ENCODE measurements around the gene ADAMTS16.

DNA sequence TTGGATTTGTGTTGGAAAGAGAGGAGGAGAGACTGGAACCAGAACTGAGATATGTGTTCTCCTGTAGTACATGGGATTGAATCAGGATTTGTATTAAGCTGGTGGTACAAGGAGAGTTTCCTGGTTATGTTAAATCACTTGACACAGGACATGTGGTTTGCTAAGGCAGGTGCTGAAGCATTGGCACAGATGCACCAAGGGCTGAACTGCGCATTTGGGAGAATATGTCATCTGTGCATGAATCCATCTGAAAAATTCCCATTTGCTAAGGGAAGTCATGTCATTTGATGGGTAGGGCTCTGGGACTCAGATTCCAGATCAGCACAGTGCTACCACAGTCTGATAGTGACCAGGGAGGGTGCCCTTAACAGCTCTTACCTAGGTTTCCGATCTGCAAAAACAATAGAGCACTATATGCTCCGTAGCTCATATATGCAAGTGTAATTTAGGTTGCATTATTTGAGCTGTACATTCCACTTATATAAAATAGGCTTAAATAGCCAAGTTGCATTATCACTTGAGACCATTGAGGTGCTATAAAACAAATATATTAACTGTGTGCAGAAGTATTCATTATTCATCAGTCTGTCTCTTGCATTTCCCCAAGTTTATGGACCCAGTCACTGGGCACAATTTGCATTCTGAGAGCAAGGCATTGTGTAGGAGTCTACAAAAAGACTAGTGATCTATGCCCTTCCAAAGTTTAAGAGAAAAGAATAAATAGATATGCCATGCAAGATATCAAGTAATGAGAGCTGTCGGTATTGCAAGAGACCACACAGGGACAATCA, 55.2 kb downstream of the ADAMTS16 start:
- TF ChIP-seq, protein P1, sequence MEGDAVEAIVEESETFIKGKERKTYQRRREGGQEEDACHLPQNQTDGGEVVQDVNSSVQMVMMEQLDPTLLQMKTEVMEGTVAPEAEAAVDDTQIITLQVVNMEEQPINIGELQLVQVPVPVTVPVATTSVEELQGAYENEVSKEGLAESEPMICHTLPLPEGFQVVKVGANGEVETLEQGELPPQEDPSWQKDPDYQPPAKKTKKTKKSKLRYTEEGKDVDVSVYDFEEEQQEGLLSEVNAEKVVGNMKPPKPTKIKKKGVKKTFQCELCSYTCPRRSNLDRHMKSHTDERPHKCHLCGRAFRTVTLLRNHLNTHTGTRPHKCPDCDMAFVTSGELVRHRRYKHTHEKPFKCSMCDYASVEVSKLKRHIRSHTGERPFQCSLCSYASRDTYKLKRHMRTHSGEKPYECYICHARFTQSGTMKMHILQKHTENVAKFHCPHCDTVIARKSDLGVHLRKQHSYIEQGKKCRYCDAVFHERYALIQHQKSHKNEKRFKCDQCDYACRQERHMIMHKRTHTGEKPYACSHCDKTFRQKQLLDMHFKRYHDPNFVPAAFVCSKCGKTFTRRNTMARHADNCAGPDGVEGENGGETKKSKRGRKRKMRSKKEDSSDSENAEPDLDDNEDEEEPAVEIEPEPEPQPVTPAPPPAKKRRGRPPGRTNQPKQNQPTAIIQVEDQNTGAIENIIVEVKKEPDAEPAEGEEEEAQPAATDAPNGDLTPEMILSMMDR (conservative IDR thresholded peaks at IDR 0.05 in 1 of 2, IDR thresholded peaks at IDR 0.05 in 1 of 2; ENCODE audit: extremely low read depth in 1 of 2, insufficient read depth in 1 of 2, low read depth in 1 of 2, low read length in 2 of 2), result no peak
- TF ChIP-seq EZH2 (IDR thresholded peaks at IDR 0.05; ENCODE audit: borderline replicate concordance, low read length), result no peak

Measured in mammary epithelial cell (primary cell).